ENCODE measurements around the gene MAD1L1. TPM values are rescaled to one million over a fixed set of nuclear protein-coding genes. Genes with fewer than 3 reads are reported as not detected.

The MAD1L1 gene
- total and polyA plus RNA-seq, 2 donors (not counting 3 experiments of a cell fraction or from before 2014, with no cell fraction given) = 34.1 to 42.3 TPM

DNA sequence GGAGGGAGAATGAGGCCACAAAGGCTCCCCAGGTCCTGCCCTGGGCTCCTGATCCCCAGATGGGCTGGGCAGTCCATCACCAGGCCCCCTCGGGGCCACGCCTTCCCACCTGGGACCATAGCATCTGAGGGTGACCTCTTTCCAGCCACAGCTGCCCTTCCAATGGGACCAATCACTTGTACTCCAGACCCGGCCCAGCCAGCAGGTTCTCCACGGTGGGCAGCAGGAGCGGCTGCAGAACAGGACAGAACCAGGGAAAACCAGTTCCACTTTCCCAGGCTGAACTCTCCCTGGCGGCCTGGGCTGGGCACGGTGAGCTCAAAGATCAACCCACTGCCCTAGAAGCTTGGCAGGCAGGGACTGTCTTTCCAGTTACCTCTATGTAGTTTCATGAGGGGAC lies 257.6 kb downstream of the MAD1L1 start:
- BruUV-seq (replicated peaks) = no TSS peak
- no peaks in the 10 kb centered on the region for H3K27me3 ChIP-seq (ENCODE audit: control insufficient read depth in 2 of 2, insufficient read depth in 2 of 2, low read length in 2 of 2)
- H3K4me1 ChIP-seq (ENCODE audit: control insufficient read depth, extremely low read depth, insufficient read depth, low read length) = no peaks in the 10 kb centered on the region
- H3K4me3 ChIP-seq (replicated peaks in 1 of 3; ENCODE audit: insufficient read depth in 1 of 3, low read depth in 1 of 3, low read length in 3 of 3) = no peak overlapping the region
- H4K20me1 ChIP-seq (replicated peaks; ENCODE audit: control insufficient read depth, extremely low read depth, insufficient read depth, low read length) = no peaks in the 10 kb centered on the region
- DNase-seq (ENCODE audit: low read depth, low spot score) (no peak), FAIRE-seq (no peak)
- H3K9ac ChIP-seq (replicated peaks; ENCODE audit: extremely low read depth, insufficient read depth, low read length) = no peak overlapping the region
- no peaks in the 10 kb centered on the region for H3K9me1 ChIP-seq (replicated peaks; ENCODE audit: control insufficient read depth, extremely low read depth, insufficient read depth, low read length)
- H2AFZ ChIP-seq (ENCODE audit: low read depth, low read length) = no peak overlapping the region
- intact Hi-C loops (cut with micrococcal nuclease) = no loop called here
- TF ChIP-seq JUN (IDR thresholded peaks at IDR 0.05; ENCODE audit: borderline replicate concordance, insufficient read depth, insufficient read length, low read depth) (no peak), POLR2AphosphoS5 (IDR thresholded peaks at IDR 0.05; ENCODE audit: insufficient read depth, low read depth, low read length) (no peak), MYC (IDR thresholded peaks at IDR 0.05; ENCODE audit: low read depth, low read length) (no peak)
- no peaks in the 10 kb centered on the region for H3K79me2 ChIP-seq (ENCODE audit: control insufficient read depth, insufficient read depth, low read length)
- peaks cover 0 to 4% of the 10 kb centered on the region in 2 experiments for H3K36me3 ChIP-seq (ENCODE audit: control insufficient read depth in 2 of 2, extremely low read depth in 1 of 2, insufficient read depth in 2 of 2, low read length in 2 of 2)
- H3K27ac ChIP-seq (ENCODE audit: insufficient read depth, low read depth, low read length) = no peak overlapping the region
- ChIA-PET POLR2A (interaction anchor here (0.6 kb wide), 1 partner anchor 107 kb away, joined by 3 read pairs; no protein-coding TSS in a partner anchor), CTCF (no interaction called here)
- H3K4me2 ChIP-seq (ENCODE audit: insufficient read depth, low read length) = no peak overlapping the region
- H3K9me3 ChIP-seq (replicated peaks; ENCODE audit: control insufficient read depth, insufficient read depth, low read length) = no peaks in the 10 kb centered on the region
- dilution Hi-C loops (cut with MboI; ENCODE audit: extremely low pct_ligation_motif_present, low sequenced_read_pairs) = no loop called here

DNA sequence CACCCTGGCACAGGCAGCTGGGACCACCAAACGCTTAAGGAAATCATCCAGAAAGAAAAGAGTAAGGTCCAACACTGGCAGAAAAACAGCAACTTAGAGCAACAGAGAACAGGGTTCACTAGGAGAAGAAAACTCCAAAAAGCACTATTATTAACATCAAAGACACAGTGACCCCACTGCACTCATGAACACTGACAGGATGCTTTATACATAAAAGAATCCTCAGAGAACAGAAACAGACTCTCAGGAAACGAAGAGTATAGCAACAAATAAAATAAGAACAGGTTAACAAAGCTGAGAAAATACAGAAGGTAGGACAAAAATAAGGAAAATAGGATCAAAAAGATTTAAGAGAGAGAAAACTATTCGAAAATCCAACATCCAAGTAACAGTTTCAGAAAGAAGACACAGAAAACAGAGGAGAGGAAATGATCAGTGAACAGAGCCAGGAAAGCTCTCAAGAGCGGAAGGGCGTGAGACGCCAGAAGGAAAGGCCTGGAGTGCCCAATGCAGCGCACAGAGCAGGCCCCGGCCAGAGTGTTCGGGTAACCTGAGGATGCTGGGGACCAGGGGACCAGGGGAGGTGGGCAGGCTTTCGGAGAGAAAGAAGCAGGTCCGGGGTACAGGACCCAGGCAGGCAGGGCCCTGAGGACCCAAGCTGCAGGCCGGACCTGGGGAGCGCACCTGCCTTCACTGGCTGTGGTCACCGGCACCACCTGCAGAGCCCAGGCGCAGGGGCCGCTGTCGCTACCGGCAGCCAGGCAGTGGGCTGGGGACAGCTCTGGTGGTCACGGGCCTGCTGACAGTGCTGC lies 258.2 kb downstream of the MAD1L1 start:
- dilution Hi-C loops (cut with MboI; ENCODE audit: extremely low pct_ligation_motif_present, low sequenced_read_pairs) = no loop called here
- intact Hi-C loops (cut with micrococcal nuclease) = no loop called here
- Histone ChIP-seq H2AFZ (ENCODE audit: low read depth, low read length) (no peak overlapping the region), H3K27ac (ENCODE audit: insufficient read depth, low read depth, low read length) (no peak overlapping the region), H3K79me2 (ENCODE audit: control insufficient read depth, insufficient read depth, low read length) (no peaks in the 10 kb centered on the region), H3K9me1 (replicated peaks; ENCODE audit: control insufficient read depth, extremely low read depth, insufficient read depth, low read length) (no peaks in the 10 kb centered on the region), H3K4me3 (replicated peaks in 1 of 3; ENCODE audit: insufficient read depth in 1 of 3, low read depth in 1 of 3, low read length in 3 of 3) (no peak overlapping the region), H3K4me2 (ENCODE audit: insufficient read depth, low read length) (no peak overlapping the region), H3K4me1 (ENCODE audit: control insufficient read depth, extremely low read depth, insufficient read depth, low read length) (no peaks in the 10 kb centered on the region), H3K27me3 (ENCODE audit: control insufficient read depth in 2 of 2, insufficient read depth in 2 of 2, low read length in 2 of 2) (no peaks in the 10 kb centered on the region), H3K36me3 (ENCODE audit: control insufficient read depth in 2 of 2, extremely low read depth in 1 of 2, insufficient read depth in 2 of 2, low read length in 2 of 2) (no peaks in the 10 kb centered on the region), H4K20me1 (replicated peaks; ENCODE audit: control insufficient read depth, extremely low read depth, insufficient read depth, low read length) (no peaks in the 10 kb centered on the region), H3K9me3 (replicated peaks; ENCODE audit: control insufficient read depth, insufficient read depth, low read length) (no peaks in the 10 kb centered on the region), H3K9ac (replicated peaks; ENCODE audit: extremely low read depth, insufficient read depth, low read length) (no peak overlapping the region)
- no TSS peak for BruUV-seq (replicated peaks)
- no peak for DNase-seq (ENCODE audit: low read depth, low spot score)
- no peak for FAIRE-seq
- ChIA-PET CTCF (interaction anchor here (0.8 kb wide), 1 partner anchor 8 kb away, joined by 3 read pairs; no protein-coding TSS in a partner anchor), POLR2A (no interaction called here)
- TF ChIP-seq POLR2A (IDR thresholded peaks at IDR 0.05; ENCODE audit: low read depth, low read length) = no peak
- TF ChIP-seq MYC (IDR thresholded peaks at IDR 0.05; ENCODE audit: low read depth, low read length) = no peak
- no peak for TF ChIP-seq POLR2AphosphoS5 (IDR thresholded peaks at IDR 0.05; ENCODE audit: insufficient read depth, low read depth, low read length)
- TF ChIP-seq, protein P1, sequence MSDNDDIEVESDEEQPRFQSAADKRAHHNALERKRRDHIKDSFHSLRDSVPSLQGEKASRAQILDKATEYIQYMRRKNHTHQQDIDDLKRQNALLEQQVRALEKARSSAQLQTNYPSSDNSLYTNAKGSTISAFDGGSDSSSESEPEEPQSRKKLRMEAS (IDR thresholded peaks at IDR 0.05; ENCODE audit: insufficient read depth, insufficient read length) = no peak
- TF ChIP-seq GATA2 (IDR thresholded peaks at IDR 0.05; ENCODE audit: insufficient read depth, insufficient read length, low read depth, low read length) = no peak
- TF ChIP-seq FOS (IDR thresholded peaks at IDR 0.05; ENCODE audit: borderline replicate concordance, insufficient read depth, low read length) = no peak
- no peak for TF ChIP-seq EZH2 (IDR thresholded peaks at IDR 0.05; ENCODE audit: borderline replicate concordance, low read depth, low read length, severe bottlenecking)
- TF ChIP-seq, protein P2, sequence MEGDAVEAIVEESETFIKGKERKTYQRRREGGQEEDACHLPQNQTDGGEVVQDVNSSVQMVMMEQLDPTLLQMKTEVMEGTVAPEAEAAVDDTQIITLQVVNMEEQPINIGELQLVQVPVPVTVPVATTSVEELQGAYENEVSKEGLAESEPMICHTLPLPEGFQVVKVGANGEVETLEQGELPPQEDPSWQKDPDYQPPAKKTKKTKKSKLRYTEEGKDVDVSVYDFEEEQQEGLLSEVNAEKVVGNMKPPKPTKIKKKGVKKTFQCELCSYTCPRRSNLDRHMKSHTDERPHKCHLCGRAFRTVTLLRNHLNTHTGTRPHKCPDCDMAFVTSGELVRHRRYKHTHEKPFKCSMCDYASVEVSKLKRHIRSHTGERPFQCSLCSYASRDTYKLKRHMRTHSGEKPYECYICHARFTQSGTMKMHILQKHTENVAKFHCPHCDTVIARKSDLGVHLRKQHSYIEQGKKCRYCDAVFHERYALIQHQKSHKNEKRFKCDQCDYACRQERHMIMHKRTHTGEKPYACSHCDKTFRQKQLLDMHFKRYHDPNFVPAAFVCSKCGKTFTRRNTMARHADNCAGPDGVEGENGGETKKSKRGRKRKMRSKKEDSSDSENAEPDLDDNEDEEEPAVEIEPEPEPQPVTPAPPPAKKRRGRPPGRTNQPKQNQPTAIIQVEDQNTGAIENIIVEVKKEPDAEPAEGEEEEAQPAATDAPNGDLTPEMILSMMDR (IDR thresholded peaks at IDR 0.05; ENCODE audit: extremely low read depth in 1 of 2, insufficient read depth in 1 of 2, low read depth in 1 of 2, low read length in 2 of 2) = no peak
- TF ChIP-seq JUN (IDR thresholded peaks at IDR 0.05; ENCODE audit: borderline replicate concordance, insufficient read depth, insufficient read length, low read depth) = no peak
